ENCODE results near the gene C1orf115.

Gene C1orf115

DNA sequence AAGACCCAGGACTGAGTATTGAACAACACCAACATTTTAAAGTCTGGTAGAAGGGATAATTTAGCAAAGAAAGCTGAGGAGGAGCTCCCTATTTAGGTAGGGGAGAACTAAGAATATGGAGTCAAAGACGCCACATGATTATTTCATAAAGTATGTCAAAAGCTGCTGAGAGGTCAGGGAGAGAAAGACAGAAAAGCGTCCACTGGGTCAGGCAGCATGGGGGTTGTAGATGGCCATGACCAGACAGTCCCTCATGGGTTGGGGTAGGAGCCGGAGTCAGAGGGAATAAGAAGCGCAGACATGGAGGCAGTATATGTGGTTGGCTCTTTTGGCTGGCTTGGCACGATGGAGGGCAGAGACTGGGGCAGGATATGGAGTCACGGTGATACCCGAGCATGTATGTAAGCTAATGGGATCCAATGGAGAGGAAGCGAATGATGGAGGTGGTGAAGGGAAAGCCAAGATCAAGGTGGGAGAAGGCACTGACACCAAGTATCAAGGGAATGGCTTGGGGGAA lies 4.8 kb downstream of the C1orf115 start:
- Histone ChIP-seq H3K4me3 (ENCODE audit: low read depth, low read length) (no peak overlapping the region), H3K4me1 (ENCODE audit: control insufficient read depth, insufficient read depth, low read length) (peaks cover 3% of the 10 kb centered on the region), H3K27ac (ENCODE audit: low read depth, low read length) (no peak overlapping the region), H3K9ac (ENCODE audit: low read length) (no peak overlapping the region), H3K27me3 (ENCODE audit: control insufficient read depth, insufficient read depth, low read length) (peaks cover 36% of the 10 kb centered on the region), H3K9me3 (ENCODE audit: control insufficient read depth, insufficient read depth, low read depth, low read length) (no peaks in the 10 kb centered on the region), H3K36me3 (ENCODE audit: control insufficient read depth, insufficient read depth, low read length) (no peaks in the 10 kb centered on the region)

DNA sequence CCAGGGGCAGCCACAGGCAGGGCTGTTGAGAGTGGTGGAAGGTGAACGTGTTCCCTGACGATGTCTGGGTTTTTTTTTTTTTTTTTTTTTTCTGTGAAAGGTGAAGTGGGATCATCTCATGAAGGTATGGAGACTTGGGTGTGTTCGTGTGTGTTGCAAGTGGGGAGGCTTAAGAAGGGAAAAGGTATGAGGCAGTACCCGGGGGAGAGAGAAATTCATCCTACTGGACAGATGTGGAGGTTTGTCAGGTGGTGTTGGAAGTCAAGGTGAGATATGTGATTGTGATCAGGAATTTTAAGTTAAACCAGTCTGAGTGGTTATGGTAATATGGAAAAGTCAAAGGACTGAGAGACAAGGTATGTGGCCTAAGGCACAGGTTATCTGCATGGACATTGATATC lies 5.3 kb downstream of the C1orf115 start:
- Histone ChIP-seq H3K27me3 (ENCODE audit: control insufficient read depth, insufficient read depth, low read length) (peaks cover 34% of the 10 kb centered on the region), H3K9ac (ENCODE audit: low read length) (no peak overlapping the region), H3K27ac (ENCODE audit: low read depth, low read length) (no peak overlapping the region), H3K4me3 (ENCODE audit: low read depth, low read length) (no peak overlapping the region), H3K9me3 (ENCODE audit: control insufficient read depth, insufficient read depth, low read depth, low read length) (no peaks in the 10 kb centered on the region), H3K4me1 (ENCODE audit: control insufficient read depth, insufficient read depth, low read length) (peaks cover 8% of the 10 kb centered on the region), H3K36me3 (ENCODE audit: control insufficient read depth, insufficient read depth, low read length) (no peaks in the 10 kb centered on the region)

DNA sequence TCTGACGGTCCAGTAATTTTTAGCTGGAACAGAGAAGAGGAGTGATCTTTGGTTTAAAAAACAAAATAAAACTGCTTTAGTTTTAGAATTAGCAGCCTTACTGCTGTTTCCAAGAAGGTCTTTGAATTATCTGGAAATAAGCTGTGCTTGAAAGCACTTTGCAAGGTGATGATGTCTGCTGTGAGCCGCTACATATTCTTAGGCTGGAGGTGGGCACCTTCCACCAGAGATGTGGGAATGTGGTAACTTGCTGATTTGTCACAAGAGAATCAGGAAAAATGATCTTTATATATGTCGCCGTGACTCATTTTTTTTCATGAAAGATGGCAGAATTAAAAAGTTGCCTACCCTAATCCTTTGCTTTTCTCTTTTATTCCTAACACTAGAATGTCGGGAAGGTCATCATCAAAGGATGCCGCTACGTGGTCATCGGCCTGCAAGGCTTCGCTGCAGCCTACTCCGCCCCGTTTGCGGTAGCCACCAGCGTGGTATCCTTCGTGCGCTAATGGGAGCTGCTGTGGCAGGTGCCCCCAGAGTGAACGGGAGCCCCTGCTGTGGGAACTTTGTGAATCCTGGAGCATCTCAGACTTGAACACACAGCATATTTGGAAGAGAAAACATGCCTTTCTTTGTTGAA lies 6.2 kb downstream of the C1orf115 start:
- Histone ChIP-seq H3K36me3 (ENCODE audit: control insufficient read depth, insufficient read depth, low read length) (no peaks in the 10 kb centered on the region), H3K4me3 (ENCODE audit: low read depth, low read length) (no peak overlapping the region), H3K9me3 (ENCODE audit: control insufficient read depth, insufficient read depth, low read depth, low read length) (no peaks in the 10 kb centered on the region), H3K4me1 (ENCODE audit: control insufficient read depth, insufficient read depth, low read length) (peaks cover 15% of the 10 kb centered on the region), H3K27me3 (ENCODE audit: control insufficient read depth, insufficient read depth, low read length) (peaks cover 24% of the 10 kb centered on the region), H3K27ac (ENCODE audit: low read depth, low read length) (no peak overlapping the region), H3K9ac (ENCODE audit: low read length) (no peak overlapping the region)

DNA sequence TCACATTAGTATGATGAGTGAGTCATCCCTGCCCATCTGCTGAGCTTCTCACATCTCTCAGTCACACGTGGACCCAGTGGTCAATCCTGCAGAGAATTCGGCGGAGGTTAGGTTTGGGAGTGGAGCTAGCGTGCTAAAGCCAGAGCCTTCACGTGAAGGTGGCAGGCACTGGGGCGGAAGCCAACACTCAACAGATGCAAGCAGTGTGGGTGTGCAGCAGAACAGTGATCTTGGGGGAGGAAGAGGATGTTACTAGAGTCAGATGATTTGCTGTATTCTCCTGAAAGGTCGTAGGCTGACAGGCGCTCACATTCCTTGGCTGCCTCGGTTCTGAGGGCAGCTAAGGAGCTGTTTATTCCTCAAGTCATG lies 6.7 kb downstream of the C1orf115 start:
- no peaks in the 10 kb centered on the region for H3K36me3 ChIP-seq (ENCODE audit: control insufficient read depth, insufficient read depth, low read length)
- no peak overlapping the region for H3K9ac ChIP-seq (ENCODE audit: low read length)
- H3K27me3 ChIP-seq (ENCODE audit: control insufficient read depth, insufficient read depth, low read length): peaks cover 19% of the 10 kb centered on the region
- no peak overlapping the region for H3K27ac ChIP-seq (ENCODE audit: low read depth, low read length)
- H3K4me3 ChIP-seq (ENCODE audit: low read depth, low read length): no peak overlapping the region
- H3K4me1 ChIP-seq (ENCODE audit: control insufficient read depth, insufficient read depth, low read length): peaks cover 15% of the 10 kb centered on the region
- no peaks in the 10 kb centered on the region for H3K9me3 ChIP-seq (ENCODE audit: control insufficient read depth, insufficient read depth, low read depth, low read length)

DNA sequence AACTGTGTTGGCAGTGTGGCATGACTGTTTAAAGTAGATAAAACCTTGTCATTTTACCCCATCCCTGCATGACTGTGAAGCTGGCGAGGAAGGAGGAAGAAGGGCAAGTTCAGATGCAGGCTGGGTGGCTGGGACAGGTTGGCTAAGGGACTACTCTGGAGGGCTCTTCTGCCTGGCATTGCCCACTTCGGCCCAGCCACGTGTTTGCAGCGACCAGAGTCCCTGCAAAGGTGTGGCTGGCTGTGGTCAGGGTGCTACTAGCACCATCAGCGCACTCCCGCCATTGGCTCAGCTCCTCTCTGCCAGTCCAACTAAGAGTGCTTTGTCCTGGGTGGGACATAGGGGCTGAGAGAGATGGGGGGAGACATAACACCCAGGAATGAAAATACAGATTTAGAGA lies 7.2 kb downstream of the C1orf115 start:
- Histone ChIP-seq H3K4me1 (ENCODE audit: control insufficient read depth, insufficient read depth, low read length) (peaks cover 15% of the 10 kb centered on the region), H3K27ac (ENCODE audit: low read depth, low read length) (no peak overlapping the region), H3K36me3 (ENCODE audit: control insufficient read depth, insufficient read depth, low read length) (no peaks in the 10 kb centered on the region), H3K27me3 (ENCODE audit: control insufficient read depth, insufficient read depth, low read length) (peaks cover 14% of the 10 kb centered on the region), H3K9me3 (ENCODE audit: control insufficient read depth, insufficient read depth, low read depth, low read length) (no peaks in the 10 kb centered on the region), H3K9ac (ENCODE audit: low read length) (no peak overlapping the region), H3K4me3 (ENCODE audit: low read depth, low read length) (no peak overlapping the region)

DNA sequence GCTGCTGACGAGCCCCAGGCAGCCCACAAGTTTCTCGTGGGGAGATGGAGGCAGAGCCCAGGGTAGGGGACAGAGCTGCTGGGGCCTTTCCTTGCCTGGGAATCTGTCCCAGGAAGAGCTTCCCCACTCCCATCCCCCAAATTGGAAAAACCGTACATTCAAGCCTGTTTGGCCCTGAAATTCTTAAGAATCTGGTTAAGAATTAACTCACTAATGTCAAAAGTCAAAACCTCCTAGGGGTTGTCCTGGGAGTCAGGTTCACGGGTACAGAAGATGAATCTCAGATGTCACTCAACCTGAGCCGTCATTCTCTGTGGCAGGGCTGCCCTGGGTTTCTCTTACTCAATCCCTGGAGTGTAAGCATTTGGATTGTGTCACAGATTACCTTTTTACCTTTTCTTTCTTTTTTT lies 8.4 kb downstream of the C1orf115 start:
- no peak overlapping the region for H3K27ac ChIP-seq (ENCODE audit: low read depth, low read length)
- H3K9ac ChIP-seq (ENCODE audit: low read length): no peak overlapping the region
- no peak overlapping the region for H3K4me3 ChIP-seq (ENCODE audit: low read depth, low read length)
- no peaks in the 10 kb centered on the region for H3K36me3 ChIP-seq (ENCODE audit: control insufficient read depth, insufficient read depth, low read length)
- H3K27me3 ChIP-seq (ENCODE audit: control insufficient read depth, insufficient read depth, low read length): peaks cover 3% of the 10 kb centered on the region; the same call in 1 of the 2 replicates
- H3K4me1 ChIP-seq (ENCODE audit: control insufficient read depth, insufficient read depth, low read length): peaks cover 25% of the 10 kb centered on the region
- no peaks in the 10 kb centered on the region for H3K9me3 ChIP-seq (ENCODE audit: control insufficient read depth, insufficient read depth, low read depth, low read length)

DNA sequence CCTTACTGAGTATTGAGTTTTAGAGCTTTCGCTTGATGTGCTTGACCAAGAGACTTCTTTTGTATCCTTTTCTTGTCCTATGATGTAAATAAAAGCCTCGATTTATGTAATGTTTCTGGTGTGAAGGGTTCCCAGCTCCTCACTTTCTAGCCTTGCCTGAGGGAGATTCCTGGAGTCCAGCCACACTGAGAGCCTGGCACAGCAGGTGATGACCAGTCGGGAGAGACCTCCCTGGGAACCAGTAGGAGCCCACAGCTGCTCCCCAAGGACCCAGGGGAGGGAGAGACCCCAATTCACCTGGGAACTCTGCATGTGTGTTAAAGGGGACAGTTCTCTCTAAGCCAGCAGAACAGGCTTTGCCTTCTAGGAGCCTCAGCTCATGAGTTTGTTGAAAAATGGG lies 8.9 kb downstream of the C1orf115 start:
- no peak overlapping the region for H3K9ac ChIP-seq (ENCODE audit: low read length)
- no peak overlapping the region for H3K27ac ChIP-seq (ENCODE audit: low read depth, low read length)
- H3K4me3 ChIP-seq (ENCODE audit: low read depth, low read length): no peak overlapping the region
- no peaks in the 10 kb centered on the region for H3K9me3 ChIP-seq (ENCODE audit: control insufficient read depth, insufficient read depth, low read depth, low read length)
- H3K27me3 ChIP-seq (ENCODE audit: control insufficient read depth, insufficient read depth, low read length): peaks cover 3% of the 10 kb centered on the region; the same call in 1 of the 2 replicates
- H3K36me3 ChIP-seq (ENCODE audit: control insufficient read depth, insufficient read depth, low read length): no peaks in the 10 kb centered on the region
- H3K4me1 ChIP-seq (ENCODE audit: control insufficient read depth, insufficient read depth, low read length): peaks cover 28% of the 10 kb centered on the region

DNA sequence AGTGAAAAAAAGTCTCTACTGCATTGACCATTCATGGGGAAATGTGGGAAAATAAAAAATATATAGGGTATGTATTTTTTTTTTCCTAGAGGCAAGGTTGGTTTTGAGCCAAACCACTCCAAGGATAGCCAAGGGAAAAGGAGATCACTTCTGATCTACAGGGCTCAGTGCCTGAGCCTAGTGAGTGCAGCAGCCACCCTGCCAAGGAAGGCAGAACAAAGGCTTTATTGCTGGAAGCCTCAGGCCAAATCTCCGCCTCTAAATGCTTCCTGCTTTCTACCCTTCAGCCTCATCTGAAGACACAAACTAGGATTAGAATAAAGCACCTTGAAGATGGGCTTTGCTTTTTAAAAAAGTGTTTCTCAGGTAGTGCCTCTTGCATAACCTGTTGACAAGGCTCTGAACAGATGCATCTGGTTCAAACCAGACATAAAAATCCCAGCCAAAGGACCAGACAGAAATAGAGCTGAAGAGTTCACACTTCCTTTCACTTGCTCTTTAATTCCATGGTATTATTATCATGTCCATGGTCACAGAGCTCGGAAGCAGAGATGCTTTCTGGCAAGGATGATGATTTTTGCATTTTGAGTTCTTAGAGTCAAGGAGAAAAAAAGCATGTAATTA lies 10.5 kb downstream of the C1orf115 start:
- peaks cover 28% of the 10 kb centered on the region for H3K4me1 ChIP-seq (ENCODE audit: control insufficient read depth, insufficient read depth, low read length)
- no peaks in the 10 kb centered on the region for H3K9me3 ChIP-seq (ENCODE audit: control insufficient read depth, insufficient read depth, low read depth, low read length)
- no peak overlapping the region for H3K9ac ChIP-seq (ENCODE audit: low read length)
- H3K36me3 ChIP-seq (ENCODE audit: control insufficient read depth, insufficient read depth, low read length): no peaks in the 10 kb centered on the region
- peaks cover 3% of the 10 kb centered on the region; the same call in 1 of the 2 replicates for H3K27me3 ChIP-seq (ENCODE audit: control insufficient read depth, insufficient read depth, low read length)
- H3K27ac ChIP-seq (ENCODE audit: low read depth, low read length): no peak overlapping the region
- H3K4me3 ChIP-seq (ENCODE audit: low read depth, low read length): no peak overlapping the region

DNA sequence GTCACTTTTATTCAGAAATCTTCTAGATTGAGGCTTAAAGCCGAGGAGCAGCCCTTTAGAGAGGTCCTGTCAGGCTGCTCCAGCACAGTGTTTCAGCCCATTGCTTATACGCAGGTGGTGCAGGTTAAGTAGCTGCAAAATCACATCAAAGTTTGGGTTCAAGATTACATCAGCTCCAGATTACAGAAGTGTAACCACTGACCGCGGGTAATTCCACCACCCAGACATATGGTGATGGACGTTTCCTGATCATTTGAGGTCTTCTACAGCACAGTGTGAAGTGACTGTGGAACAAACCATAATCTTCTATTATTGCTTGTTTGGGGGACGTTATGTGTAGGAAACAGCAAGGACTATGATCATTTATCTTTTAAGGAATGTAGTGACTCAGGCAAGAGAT lies 11.8 kb downstream of the C1orf115 start:
- H3K27ac ChIP-seq (ENCODE audit: low read depth, low read length): no peak overlapping the region
- H3K36me3 ChIP-seq (ENCODE audit: control insufficient read depth, insufficient read depth, low read length): no peaks in the 10 kb centered on the region
- no peaks in the 10 kb centered on the region for H3K27me3 ChIP-seq (ENCODE audit: control insufficient read depth, insufficient read depth, low read length)
- H3K9me3 ChIP-seq (ENCODE audit: control insufficient read depth, insufficient read depth, low read depth, low read length): no peaks in the 10 kb centered on the region
- peaks cover 34% of the 10 kb centered on the region for H3K4me1 ChIP-seq (ENCODE audit: control insufficient read depth, insufficient read depth, low read length)
- H3K9ac ChIP-seq (ENCODE audit: low read length): no peak overlapping the region
- no peak overlapping the region for H3K4me3 ChIP-seq (ENCODE audit: low read depth, low read length)

DNA sequence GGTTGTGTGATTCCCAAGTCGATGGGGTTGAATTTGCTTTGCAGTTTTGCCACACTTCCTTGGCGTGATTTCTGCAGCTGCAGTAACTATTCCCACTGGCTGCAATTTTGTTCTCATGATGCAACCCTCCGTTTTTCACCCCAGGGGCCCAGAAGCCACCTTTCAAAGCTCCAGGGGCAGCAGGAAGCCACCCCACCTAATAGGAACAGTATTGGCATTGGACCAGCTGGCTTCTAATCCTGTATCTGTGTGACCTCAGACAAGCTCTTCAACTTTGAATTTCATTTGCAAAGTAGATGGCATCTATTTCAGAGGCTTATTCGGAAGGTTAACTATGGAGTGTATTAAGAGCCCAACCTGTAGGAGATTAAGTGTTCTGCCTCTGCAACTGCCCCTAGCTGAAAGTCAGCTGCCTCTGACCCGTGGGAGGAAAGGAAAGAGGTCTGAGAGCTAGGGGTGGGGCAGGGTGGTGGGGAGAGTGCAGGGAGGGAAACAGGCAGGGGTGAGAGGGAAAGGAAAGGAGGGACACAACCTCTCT lies 12.6 kb downstream of the C1orf115 start:
- Histone ChIP-seq H3K9me3 (ENCODE audit: control insufficient read depth, insufficient read depth, low read depth, low read length) (no peaks in the 10 kb centered on the region), H3K36me3 (ENCODE audit: control insufficient read depth, insufficient read depth, low read length) (no peaks in the 10 kb centered on the region), H3K4me3 (ENCODE audit: low read depth, low read length) (no peak overlapping the region), H3K27me3 (ENCODE audit: control insufficient read depth, insufficient read depth, low read length) (no peaks in the 10 kb centered on the region), H3K27ac (ENCODE audit: low read depth, low read length) (no peak overlapping the region), H3K9ac (ENCODE audit: low read length) (no peak overlapping the region), H3K4me1 (ENCODE audit: control insufficient read depth, insufficient read depth, low read length) (peaks cover 34% of the 10 kb centered on the region)

DNA sequence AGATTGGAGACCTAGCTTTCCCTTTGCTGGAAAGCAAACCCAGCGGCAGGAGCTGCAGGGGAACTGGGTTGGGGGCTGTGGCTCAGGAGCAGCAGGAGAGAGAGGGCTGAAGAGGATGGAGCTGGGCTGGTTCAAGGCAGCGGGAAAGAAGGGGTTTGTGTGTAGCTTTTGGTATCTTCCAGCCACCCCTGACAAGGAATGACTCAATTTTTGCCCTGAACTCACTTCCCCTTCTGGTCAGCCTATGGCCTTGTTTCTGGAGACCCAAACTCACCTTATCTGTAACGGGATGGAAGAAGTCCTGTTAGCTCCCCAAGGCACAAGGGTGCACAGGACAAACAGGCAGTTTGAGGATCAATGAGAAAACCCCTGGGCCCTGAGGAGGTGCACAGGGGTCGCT lies 13.1 kb downstream of the C1orf115 start:
- Histone ChIP-seq H3K27me3 (ENCODE audit: control insufficient read depth, insufficient read depth, low read length) (no peaks in the 10 kb centered on the region), H3K9ac (ENCODE audit: low read length) (no peak overlapping the region)

More for the DNA sequence above, 13.1 kb downstream of the C1orf115 start:
- no peak overlapping the region for H3K4me3 ChIP-seq (ENCODE audit: low read depth, low read length)
- peaks cover 34% of the 10 kb centered on the region for H3K4me1 ChIP-seq (ENCODE audit: control insufficient read depth, insufficient read depth, low read length)
- H3K36me3 ChIP-seq (ENCODE audit: control insufficient read depth, insufficient read depth, low read length): no peaks in the 10 kb centered on the region
- no peaks in the 10 kb centered on the region for H3K9me3 ChIP-seq (ENCODE audit: control insufficient read depth, insufficient read depth, low read depth, low read length)
- H3K27ac ChIP-seq (ENCODE audit: low read depth, low read length): no peak overlapping the region

Measured in HUES6 (cell line).